HG03175 (cell line): ENCODE measurements around the gene KDSR.

Source experiments
- ATAC-seq: cut with Tn5 transposase; IDR thresholded peaks from one replicate; pipeline ENCODE4 v1.9.1; 2021; ENCODE audit warnings: mild to moderate bottlenecking, moderate library complexity; ENCODE audit not compliant: unreplicated experiment

The KDSR gene

DNA sequence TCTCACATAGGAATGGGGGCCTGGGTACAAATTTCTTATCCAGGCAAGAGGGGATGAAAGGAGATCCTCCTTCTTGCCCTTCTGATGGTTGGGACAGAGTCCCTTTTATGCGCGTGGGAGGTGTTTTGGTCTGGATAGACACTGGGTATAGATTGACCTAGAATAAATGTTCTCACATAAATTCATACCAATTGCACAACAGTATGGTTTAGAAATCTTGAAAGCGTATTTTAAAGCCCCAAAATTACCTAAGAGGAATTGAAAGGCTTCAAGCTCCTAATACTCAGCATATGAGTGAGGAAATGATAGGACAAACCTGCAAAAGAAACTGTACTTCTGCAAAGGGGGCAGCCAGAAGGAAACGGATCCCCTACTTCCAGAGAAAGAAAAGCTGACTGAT lies 44.8 kb downstream of the KDSR start:
- no peak for ATAC-seq

DNA sequence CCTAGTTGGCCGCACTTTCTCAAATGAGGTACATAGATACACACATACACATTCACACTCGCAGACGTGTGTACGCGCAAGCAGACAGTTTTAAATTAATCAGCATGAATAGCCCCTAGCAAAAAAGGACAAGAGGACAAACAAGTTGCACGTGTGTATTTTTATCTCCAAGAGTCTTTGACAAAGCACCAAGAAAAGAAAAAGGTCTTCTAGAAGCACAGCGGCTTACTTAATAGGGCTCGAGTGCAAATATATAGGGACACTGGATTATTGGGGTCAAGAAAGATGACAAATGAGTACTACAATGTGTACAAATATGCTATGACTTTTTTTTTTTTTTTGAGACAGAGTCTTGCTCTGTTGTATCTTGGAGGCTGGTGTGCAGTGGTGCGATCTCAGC lies 45.7 kb downstream of the KDSR start:
- no peak for ATAC-seq

DNA sequence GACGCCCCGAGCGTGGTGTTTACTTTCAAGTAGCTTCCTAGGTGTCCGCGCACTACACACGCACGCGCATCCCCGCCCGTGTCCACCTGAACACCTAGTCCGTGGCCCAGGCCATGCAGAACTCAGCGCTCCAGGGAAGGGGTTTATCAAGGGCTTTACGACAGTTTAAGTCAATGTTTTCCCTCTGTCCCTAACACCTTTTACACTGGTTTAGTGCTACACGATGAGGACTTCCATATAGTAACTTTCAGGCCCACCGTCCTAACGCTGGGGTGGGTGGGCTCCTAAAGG lies 46.1 kb downstream of the KDSR start:
- ATAC-seq: no peak

- ATAC-seq: peak; percentile 66
Measured at GRCh38 chr18:63320123-63320974, 46.7 kb downstream of the KDSR start.

- peak; percentile 14 for ATAC-seq
Measured at GRCh38 chr18:63319383-63320122, 47.5 kb downstream of the KDSR start, which contains the start of gene BCL2. TSS of gene BCL2 (minus strand) at chr18:63319769.

- ATAC-seq: no peak
Measured at GRCh38 chr18:63318889-63319382, 48.1 kb downstream of the KDSR start.

- ATAC-seq: peak; percentile 62
Measured at GRCh38 chr18:63317982-63318888, 48.8 kb downstream of the KDSR start.

DNA sequence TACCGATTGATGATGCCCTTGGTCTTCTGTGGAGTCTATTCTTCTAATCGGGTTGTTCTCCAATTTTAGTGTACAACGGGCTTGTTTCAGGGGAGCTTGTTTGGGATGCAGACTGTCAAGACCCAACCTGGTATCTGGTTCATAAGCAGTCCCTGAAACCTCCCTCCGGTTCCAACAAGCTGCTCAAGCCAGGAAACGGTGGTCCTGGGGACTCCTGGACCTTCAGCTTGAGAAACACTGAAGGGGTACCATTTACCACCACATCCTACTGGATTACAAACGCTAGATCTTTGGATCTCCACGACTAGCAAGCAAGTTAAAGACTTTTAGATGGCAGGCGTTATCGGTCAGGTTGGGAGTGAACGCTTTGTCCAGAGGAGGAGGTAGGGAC lies 49.5 kb downstream of the KDSR start:
- no peak for ATAC-seq

GRCh38 chr18:63316612-63317555 lies 50.1 kb downstream of the KDSR start:
- ATAC-seq: no peak

DNA sequence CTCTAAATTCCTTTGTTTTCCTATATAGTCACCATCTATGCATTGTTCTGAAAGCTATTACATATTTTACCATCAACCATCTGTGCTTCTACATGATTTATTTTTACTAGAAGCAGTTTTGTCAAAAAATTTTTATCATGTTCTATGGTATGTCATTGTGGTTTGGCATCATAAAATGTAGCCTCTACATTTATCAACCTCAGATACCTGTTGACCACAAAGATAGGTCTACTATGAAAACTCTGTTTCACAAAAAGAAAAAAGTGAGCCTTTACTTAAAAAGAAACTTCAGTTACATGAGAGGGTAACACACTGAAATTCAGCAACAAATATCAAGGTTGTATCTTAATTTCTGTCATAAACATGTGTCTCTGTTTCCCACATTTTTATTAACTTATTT lies 51.1 kb downstream of the KDSR start:
- ATAC-seq: no peak

DNA sequence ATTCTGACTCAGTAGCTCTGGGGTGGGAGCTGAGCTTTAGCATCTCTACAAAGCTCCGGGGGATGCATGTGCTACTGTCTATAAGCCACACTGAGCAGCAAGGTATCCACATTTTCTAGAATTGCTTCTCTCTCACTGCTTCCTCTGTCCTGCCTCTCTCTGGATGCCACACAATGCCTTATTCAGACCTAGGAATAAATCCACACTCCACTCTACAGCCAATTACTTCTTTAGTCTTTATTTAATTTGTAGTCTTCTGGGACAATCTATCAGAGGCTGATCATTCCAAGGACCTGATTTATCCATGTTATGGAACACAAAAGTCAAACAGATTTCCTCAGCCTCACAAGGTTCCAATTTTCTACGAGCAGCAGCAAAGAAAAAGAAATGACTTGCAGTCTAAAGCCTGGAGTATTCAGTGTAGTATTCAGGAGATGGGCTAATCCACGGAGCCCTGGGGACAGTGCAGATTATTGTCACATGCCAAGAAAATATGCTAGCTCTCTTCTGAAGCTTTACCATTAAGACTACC lies 51.8 kb downstream of the KDSR start:
- ATAC-seq: no peak

DNA sequence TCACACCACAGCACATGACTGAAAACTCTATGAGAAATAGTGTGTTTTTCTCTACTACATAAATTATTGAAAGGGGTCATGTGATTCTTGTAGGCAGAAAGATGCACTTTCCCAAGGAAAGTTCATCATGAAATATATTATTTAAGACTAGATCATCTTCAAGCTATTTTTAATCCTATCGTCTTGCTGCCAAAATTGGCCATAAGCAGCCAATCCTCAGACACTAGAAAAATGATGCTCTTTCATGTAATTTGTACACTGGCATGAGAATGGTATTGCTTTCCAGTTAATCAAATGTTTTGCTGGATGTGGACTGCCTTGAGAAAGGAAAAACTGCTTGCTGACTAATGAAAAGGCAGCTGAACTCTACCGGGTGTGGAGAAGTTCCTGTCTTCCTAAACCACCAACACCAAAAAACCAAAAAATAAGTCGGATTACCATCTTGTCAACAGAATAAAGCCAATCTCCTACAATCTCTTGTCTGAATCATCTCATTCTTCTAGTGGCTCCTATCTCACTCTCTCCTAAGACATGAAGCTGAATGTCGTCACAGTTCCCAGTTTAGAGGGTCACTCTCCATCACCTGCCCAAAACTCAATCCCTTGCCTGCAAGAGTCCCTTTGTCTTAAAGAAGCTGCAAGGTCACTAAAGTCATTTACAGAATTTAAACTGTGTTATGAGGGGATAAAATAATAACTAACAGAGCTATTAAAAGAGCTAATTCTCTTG lies 52.8 kb downstream of the KDSR start:
- no peak for ATAC-seq

DNA sequence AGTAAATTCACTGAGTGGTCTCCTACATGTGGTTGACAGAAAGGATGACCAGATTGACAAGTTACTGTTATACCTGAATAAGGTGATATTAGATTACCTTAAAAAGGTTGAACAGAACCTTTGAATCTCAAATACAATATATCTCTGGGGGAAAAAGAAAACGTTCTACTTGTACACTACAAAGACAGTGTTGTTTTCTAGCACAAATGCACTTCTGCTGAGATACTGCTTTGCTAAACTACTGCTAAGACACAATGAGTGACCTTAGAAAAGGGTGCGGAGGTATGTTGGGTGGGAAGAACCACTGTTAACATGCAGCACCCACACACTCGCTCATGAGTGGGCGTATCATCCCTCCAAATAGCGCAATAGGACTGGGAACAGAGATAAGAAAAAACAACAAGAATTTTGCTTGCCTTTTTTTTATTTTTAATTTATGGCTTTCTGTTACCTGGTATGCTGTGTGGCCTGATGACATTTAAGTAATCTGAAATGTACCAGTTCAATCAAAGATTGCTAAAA lies 53.5 kb downstream of the KDSR start:
- no peak for ATAC-seq

DNA sequence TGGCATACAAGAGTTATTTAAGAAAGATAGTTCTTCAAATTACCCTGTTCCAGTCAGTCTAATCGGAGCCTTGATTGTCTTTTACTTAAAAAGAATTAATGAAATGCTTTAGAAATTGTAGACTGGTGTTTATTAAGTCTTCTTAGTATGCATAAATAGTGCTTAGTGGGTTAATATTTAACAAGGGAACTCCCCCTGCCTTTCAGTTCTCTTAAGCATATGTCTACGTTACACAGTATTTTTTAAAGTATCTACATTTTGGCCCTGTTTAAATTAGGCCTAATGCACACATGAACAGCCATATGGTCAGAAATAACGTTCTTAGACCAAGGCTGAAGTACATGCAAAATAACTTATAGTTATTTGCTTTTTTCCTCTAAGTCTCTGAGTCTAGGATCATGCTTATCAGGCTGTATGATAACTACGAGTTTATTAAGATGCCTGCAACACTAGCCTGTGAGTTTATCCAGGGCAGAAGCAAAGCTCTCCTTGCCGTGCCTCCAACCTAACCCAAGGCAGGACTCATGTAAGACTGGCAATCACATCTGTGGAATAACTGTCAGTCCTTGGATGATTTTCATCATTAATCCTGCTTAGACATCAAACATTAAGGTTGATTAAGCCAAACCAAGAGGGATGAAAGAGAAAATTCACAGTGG lies 54.1 kb downstream of the KDSR start:
- ATAC-seq: peak; percentile 43

DNA sequence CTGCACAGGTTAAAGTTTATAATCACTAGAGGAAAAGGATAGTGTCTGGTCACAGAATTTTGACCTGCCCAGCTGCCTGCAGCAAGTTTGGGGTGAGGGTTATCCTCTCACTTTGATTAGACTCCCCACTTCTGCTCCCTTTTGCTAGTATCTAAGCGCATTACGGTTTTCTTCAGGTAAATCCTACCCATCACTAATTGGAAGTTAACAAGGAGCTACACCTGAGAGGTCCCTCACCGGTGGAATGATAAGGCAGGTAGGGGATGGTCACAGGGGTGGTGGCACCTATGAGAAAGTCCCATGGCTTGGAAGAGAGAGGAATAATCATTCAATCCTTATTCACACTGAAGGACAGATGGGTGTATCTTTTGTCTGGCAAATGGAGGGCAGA lies 55.0 kb downstream of the KDSR start:
- ATAC-seq: no peak

- peak; percentile 65 for ATAC-seq
Measured at GRCh38 chr18:63311118-63312018, 55.6 kb downstream of the KDSR start.

GRCh38 chr18:63309422-63309821 lies 57.6 kb downstream of the KDSR start:
- no peak for ATAC-seq
